CD4-positive, alpha-beta T cell treated with Interleukin-6 for 4 hours (primary cell): ENCODE results near the gene ACIN1.
A peak's percentile ranks its signal among the peaks of the same experiment; 100 is the strongest.

Experiments used
- DNase-seq: peaks from one replicate; pipeline ENCODE4 v3.0.0-alpha.2; 2020; ENCODE audit warnings: mixed read lengths

The ACIN1 gene

DNA sequence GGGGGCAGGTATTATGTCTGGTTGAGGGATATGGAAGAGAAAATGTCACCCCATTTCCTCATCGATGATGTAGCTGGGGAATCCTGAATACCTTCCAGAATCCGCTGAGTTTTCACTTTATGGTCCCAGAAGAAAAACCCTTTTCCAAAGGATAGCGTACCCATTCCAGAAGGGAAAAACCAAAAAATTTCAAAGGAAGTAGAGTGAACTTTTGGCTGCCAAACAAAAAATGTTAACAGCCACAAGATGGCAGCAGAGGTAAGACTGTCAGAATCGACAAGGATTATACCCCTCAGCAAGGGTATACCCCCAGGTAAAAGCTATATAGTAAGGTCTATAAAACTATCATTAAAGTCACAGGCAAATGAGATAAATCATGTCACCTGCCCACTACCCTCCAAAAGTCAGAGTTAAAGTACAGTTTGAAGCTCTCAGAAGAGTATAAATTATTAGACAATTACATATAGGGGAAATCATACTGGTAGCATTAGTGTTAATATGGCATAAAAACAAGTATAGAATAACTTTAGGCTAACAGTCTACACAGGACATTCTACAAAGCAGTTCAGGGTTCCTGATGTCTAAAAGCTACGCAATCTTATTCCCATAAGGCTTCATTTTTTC, 18.0 kb downstream of the ACIN1 start:
- DNase-seq = peak; percentile 40

DNA sequence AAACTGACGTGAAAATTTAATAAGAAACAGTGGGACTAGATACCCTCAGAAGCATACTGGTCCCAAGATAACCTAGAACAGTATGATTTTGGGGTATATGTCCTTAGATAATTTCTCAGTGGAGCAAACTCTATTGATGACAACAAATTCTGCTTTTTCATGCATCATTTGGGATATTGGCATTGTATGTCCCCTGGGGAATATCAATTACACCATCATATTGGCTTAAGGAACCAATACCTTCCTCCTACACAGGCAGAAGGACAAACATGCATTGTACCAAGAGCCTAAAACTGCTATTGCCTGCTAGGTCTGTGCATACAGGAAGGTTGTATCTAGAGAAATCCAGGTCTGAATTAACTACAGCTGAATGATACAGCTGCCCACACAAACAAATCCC, 20.0 kb downstream of the ACIN1 start:
- no peak for DNase-seq

DNA sequence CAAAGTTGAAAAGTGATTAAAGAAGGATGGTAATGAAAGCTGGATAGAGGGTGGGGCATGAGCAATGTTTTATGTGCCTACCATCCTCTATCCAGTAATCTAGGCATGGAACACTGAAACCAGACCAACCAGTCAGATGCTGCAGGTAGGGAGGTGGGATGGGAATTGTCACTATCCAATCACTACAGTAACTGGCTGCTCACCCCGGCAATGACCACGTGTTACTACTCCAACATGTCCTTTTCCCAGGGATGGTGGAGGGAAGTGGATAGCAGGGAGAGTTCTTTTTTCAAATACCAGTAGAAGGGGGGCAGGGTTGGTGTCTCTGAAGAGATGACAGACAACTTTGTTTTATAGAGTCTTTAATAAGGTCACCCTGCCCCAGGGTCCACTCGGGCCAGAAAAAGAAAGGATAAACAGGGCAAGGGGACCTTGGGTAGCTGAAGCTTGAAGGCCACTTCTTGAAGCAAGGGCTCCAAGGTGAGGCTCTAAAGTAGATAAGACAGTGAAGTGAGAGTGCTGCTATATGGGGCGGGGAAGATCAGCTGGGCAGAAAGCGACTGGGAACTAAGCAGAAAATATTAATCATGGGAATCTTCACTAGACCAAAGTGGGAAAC, 22.9 kb downstream of the ACIN1 start:
- DNase-seq = no peak

DNA sequence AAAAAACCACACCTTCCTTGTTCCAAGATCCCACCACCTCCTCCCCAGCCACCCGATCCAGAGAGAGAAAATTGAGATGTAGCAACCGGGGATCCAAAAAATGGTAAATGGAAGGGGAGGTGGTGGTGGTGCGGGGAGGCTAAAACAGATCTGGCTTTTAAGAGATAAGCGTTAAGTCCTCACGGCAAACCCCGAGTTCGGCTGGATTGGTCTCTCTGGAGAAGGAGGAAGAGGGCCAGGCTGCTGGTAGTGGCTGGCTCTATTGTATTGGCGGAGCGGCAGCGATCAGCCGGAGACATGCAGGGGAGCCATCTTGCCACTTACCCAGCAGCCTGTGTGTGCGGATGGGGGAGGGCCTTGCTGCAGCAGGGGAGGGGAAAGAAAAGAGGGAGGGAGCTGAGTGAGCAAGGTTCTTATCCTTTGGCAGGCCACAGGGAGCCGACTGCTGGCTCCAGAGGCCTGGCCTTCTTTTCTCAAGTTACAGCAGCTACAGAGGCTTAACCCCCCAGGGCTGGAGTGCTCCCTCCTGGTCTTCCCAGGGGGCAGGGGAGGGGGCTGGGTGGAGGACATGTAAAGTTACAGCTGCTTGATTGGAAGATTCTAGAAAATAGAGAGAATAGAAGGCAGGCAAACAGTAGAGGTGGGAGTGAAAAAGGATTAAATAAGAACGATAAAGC, 23.6 kb downstream of the ACIN1 start:
- DNase-seq = peak; percentile 78

DNA sequence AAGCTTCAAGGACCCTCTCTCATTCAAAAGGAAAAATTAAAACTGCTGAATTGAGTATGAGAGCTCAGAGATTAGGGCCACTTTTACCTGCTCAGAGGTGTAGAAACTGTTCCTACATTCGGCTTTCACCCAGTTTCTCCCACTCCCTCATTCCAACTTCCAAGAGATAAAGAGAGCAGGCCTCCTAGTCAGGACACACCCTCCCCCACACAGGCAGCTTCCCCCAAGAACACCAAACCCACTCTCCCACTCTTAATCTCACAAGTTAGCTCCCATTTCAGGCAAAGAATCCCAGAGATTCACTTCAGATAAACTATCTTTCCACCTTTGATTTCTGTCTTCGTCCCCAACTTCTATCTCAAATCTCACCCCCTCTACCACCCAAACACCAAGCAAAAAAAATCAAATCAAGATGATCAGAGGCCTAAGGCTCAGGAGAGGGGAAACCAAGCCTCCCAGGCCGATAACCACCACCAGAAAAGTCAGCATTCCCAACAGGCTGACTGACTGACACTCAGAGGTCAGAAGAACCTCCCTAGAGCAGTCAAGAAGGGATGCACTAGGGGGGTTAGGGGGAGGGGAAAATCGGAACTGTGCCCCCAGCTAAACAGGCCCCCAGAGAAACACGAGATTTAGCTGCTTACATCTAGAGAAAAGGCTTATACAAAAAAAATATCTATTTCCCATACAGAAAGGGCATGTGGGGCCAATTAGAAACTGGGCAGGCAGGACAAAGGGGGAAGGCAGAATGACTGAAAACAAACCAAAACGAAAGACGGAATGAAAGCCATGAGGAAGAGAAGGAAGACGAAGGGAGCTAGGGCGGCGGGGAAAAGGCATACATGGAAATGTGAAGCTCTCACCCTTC, 24.4 kb downstream of the ACIN1 start:
- no peak for DNase-seq

DNA sequence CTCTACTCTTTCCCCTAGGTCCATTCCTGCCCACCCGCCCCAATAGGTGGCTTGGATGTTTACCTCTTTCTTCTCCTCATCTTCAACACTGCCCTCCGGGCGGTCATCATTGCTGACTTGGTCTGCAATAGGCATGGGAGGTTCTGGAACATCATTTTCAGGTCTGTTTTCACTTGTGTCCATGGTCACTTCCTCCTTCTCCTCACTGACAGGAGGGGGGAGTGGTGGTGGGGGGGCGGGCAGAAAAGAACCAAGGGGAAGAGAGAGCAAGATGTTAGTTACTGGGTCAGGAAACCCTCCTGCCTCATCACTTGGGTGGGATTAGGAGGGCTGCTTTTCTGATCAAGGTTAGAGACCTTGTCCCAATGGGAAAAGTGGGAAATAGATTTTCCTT, 25.5 kb downstream of the ACIN1 start:
- no peak for DNase-seq

DNA sequence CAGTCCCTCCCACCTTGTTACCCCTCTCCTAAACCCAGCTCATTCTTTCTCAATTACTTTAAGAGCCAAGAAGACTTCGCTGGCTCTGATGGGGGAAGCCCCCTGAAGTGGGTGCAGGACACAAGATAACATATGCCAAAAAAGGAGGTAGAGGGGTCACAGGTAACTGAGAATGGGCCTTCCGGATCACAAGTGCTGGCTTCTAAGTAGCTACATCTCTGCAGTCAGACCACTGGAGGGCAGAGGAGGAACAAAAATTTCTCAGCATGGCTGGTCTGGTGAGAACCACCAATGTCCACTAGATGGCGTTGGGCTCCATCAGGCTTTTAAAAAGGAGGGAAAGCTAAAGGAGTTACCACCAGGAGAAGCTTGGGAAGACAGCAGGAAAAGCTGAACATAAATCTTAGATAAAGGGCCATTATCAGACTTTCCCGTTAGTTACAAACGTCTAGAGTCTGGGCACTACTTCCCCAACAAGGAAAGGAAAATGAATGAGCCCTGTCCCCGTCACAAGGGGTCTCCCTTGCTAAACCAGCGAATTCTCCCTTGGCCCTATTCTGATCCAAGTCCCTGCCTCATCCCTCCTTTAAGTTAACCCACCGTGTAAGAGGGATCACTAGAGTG, 26.0 kb downstream of the ACIN1 start:
- peak; percentile 78 for DNase-seq

DNA sequence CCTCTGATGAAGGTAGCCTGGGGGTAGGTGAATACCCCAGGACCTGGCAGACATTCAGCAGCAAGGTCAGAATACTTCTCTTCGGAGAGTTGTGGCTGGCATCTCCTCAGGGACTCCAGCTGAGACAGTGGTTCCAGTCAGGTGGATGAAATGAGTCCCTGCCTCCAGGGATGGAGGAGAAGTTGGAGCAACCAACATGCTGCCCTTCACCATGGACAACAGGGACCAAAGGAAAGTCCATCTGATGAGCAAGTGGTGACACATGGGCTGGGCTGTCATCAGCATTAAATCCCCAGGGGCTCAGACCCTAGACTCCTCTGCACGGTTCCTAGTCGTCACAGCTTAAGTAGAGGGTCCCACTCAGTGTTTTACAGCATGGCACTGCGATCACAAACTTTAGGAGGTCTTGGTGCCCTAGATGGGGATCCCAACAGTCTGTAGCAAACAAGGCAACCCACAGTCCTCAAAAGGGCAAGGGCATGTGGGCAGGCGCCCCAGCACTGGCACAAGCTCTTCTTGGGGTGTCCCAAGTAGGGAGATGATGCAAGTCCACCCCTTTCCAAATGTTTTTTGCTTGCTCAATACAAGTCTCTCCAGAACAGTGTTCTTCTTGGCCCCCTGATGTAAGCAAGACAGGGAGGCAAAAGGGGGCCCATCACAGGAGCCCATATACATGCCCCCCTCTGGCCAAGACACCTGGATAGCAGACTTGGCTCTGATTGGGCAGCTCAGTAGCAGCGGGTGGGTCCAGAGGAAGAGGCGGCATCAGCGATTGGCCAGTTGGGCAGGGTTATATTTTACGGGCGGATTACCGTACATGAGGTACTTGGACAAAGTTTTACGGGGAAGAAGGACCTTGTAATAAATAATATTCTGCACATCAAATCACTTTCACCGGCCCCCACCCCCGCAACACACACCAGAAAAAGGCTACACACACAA, 26.8 kb downstream of the ACIN1 start:
- DNase-seq = no peak

DNA sequence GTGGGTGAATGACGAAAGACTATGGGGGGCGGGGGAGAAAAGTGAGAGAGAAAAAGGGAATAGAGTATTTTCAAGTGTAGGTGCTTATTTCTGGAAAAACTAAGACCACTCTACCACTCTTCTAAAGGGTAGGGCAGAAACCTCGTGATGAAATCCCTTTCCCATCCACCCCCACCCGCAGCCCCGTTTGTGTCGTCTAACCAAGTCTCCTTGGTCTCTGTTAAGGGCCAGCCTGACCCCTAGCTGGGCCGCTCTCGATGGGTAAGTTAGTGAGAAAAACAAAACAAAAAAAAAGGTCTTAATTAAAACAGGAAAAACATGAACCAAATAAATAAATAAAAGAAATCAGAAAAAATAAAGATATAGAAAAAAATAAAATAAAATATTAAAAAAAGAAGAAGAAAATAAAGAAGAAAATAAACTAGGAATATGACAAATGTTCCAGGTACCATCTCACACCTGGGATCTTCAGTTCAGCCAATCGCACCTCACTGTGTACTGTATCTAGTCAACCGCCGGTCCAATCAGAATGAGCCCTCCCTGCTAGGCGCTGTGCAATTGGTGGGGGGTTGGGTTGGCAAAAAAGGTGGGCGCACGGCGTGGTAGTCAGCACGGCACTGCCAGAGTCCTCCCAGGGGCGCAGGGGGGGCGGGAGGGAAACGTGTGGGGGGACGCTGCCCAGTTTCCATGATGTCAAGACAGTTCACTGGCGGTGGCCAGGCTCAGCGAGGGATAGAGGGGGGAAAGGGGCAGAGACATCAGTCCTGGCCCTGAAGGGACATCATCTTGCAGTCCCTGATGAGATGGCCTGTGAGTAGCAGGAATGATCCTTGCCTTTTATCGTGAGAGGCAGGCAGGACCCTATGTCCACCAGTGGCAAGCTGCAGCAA, 27.8 kb downstream of the ACIN1 start:
- no peak for DNase-seq

DNA sequence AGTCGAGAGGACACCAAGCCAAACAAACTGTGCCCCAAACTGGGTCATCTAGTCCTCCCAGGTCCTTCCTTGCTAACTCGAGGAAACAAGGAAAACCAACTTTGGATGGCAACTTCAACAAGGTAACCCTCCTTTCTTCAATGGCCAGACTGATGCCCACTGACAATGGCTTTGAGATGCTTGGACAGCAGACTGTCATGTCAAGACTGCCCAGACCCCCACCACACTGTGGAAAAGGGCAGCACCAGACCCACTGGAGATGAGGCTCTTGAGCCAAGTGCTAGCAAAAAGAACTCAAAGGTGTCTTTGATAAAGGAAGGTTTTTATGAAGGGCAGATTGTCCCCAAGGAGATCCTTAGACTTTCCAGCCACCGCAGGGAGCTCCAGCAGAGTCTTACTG, 28.6 kb downstream of the ACIN1 start:
- DNase-seq = no peak

DNA sequence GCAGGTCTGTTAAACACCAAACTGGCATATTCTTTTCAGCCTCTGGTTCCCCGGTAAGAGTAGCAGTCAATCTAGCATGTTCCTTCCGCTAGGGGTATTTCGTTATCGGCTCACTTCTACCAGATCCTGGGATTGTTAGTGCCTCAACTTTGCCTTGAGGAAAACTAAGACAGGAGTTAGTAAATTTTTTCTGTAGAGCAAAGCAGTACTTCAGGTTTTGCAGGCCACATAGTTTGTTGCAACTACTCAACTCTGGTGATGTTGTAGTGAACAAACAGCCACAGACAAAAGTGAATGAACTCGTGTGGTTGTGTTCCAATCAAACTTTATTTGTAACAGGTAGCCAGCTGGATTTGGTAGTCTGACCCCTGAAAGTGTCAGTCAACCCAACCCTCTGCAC, 31.3 kb downstream of the ACIN1 start:
- DNase-seq = no peak

DNA sequence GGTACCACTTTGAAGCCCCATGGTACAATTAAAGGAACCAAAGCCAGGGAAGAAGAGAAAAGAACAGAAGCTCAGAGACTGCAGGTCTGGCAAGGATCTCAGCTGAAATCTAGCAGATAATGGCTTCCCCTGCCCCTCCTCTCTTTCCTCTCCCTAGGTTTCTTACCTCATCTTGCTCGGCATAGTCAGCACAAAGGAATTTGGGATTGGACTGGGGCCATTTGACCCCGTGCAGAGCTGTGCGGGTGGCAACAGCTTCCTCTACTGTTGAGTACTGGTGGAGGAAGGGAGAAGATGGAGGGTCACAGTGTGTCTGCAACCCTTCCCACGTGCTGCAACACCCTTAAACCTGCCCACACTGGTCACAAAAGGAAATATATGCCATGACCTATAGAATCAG, 32.9 kb downstream of the ACIN1 start:
- no peak for DNase-seq

DNA sequence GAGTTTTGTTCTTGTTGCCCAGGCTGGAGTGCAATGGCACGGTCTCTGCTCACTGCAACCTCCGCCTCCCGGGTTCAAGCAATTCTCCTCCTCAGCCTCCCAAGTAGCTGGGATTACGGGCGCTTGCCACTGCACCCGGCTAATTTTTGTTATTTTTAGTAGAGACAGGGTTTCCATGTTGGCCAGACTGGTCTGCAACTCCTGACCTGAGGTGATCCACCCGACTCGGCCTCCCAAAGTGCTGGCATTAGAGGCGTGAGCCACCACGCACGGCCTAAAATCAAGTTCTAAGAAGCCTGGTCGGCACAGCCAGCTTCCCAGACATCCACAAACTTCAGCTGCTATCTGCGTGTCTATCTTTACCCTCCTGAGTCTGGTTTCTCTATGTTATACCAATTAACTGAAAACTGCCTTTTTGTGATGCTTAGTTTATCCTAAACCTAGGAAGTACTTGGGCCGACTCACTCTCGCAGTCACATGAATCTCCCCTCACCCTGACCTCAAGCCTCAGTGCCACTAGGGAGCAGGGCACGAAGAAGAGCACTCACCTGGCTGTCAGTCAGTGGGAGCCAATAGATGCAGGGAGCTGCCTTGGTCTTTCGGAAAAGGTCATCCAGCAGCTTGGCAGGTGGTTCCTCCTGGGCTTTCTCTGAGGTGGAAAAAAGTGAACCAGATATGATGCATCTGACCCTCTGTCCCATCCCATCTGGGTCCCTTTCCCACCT, 34.2 kb downstream of the ACIN1 start:
- DNase-seq = no peak

DNA sequence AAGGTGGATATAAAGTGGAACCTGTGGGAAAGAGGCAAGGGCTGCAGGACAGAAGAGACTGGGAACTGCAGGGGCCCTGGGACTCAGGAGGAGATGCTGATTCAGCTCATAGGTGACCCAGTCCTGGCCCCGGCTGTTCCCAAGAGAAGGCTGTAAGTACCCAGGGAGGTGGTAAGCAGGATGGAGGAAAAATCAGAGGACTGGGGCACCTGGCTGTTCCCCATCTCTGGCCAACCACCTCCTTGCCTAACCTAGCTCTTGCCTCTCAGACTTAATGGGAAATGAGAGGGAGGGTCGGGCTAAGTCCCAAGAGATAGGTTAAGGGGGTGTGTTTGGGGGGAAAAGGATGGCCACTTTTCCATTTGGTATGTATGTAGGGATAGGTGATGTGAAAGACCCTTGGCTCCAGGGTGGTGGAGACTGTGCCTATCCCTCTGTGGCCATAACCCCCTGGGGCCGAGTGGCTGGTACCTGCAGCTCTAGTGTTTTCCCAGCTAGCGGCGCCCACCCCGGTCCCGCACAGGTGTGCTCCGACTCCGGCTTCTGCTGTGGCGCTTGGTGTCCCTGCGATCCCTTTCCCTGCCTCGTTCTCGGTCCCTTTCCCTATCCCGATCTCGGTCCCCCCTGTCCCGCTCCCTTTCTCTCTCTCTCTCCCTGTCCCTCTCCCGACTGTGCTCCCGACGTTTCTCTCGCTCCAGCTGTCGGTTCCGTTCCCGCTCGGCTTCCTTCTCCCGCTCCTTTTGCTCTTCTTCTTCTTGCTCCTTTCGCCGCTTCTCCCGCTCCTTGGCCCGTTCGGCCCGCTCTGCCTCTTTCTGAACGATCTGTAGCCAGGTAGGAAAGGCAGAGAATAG, 36.1 kb downstream of the ACIN1 start:
- DNase-seq = no peak

DNA sequence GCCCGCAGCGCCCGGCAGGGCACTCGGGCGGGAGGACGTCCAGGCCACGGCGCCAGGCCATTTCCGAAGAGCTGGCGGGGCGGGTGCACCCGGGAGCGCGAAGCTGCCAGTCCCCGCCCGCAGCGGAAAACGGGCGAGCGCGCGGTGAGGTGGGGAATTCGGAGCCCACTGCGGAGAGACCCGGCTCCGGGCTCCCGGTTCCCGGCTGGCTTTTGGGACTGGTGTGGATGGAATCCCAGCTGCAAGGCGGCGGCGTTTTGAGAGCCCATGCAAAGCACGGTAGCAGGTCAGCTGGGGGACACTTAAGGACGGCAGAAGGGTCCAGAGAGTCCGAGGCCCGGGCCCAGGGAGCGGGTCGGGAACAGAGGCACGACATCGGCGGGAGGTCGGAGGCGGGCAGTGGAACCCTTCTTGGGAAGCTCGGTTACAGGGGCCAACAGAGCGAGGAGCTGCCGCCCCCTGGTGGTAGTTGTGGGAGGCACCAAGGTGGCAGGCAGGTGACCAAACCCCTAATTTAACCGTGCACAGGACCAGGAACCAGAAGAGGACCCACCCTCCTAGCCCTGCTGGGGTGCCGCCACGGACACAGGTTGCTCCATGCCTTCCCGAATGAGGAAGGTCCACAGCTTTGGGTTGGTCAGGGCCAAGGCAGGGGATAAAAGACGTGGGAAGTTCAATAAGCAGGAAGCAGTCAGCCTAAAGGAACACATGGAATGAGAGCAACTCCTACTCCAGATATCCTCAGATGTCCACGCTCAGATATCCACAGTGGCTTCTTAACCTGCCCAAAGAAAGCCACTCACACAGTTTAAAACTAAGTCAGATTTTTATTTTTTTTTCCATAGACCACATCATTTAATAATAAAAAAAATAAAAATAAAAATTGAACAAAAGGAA, 36.9 kb downstream of the ACIN1 start:
- DNase-seq = peak; percentile 93

DNA sequence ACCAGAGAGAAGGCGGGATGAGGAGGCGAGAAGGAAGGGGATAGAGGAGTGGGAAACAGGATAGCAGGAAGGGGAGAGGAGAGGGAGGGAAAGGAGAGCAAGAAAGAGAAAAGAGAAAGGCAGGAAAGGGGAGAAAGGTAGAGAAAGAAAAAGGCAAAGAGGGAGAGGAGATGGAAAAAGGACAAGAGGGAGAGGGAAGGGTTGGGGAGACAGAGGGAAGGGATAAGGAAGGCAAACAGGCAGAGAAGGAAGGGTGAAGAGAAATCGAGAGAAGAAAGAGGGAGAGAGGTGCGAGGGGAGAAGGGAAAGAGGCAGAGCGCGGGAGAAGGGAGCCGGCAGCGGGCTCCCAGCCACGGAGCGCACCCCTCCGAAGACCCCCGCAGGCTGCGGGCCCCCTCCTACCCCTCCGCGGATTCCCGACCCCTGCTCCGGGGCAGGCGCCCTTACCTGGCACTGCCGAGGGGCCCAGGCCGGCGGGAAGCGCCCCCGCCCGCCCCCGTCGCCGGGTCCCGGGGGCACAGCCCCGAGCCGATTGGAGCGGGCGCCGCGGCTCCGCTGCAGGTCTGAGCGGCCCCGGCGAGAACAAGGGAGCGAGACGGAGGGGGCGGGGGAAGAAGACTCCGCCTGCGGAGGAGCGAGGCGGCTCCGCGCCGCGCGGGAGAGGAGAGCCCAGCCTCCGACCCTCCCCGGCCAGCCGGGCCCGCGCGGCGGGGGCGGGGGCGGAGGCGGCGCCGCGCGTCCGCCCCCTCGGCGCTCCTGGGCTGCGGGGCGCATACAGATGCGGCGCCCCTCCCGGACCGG, 37.8 kb downstream of the ACIN1 start, which contains the start of gene CDH24:
Gene CDH24 (minus strand): TSS at position 565 of the 801 bp plus-strand sequence. CDS start 1,787 bp downstream, outside the sequence.
- peak; percentile 82 for DNase-seq
